K562 (cell line): Measurements from ENCODE around the gene UPK2. TPM values are rescaled to one million over a fixed set of nuclear protein-coding genes. Genes with fewer than 3 reads are reported as not detected.
A peak's percentile ranks its signal among the peaks of the same experiment; 100 is the strongest.

Source experiments
- ATAC-seq: fragments of 200-7000 bp; cut with Tn5 transposase; 3 replicates; pipeline ENCODE4 v1.9.1; 2020; ENCODE audit warnings: moderate library complexity
- BruUV-seq: library from RNA; stranded (reverse); fragments of 400-500 nt; replicated peaks from 2 replicates; lab custom pipeline; 2021; lab: Mats Ljungman, UMichigan
- CTCF ChIA-PET: fragments of 300-600 bp; formaldehyde crosslinking; extraction: SDS; loops from one replicate; lab custom pipeline; 2021; ENCODE audit warnings: low intra/inter-chr PET ratio; lab: Yijun Ruan, JAX
- POLR2A ChIA-PET: fragments of 300-600, 350-650 bp; sonication (Branson Sonifier 250); formaldehyde crosslinking; extraction: SDS; loops from one replicate; lab custom pipeline; 2021; ENCODE audit warnings: antibody characterized with exemption, inconsistent platforms; lab: Yijun Ruan, JAX
- DNase-seq, 4 experiments: peaks; one replicate each; pipeline versions ENCODE4 v3.0.0 to v3.0.0-alpha.2; 2011 to 2018; ENCODE audit warnings: low spot score in 3 of 4, mixed read lengths in 3 of 4; ENCODE audit errors: extremely low read depth in 1 of 4
- FAIRE-seq: peaks from 2 replicates; lab custom pipeline; 2011; peaks lifted over from hg19 to GRCh38; lab: Jason Lieb, UNC
- H2AFZ ChIP-seq: 2 replicates; pipeline ENCODE4 v1.6.0; 2011; ENCODE audit warnings: low read depth, low read length, control low read depth, inconsistent platforms
- H3K27ac ChIP-seq: fragments of 200-600 bp; 3 replicates; pipeline ENCODE4 v1.8.0; 2011; ENCODE audit warnings: low read depth, mild to moderate bottlenecking, control low read depth, inconsistent platforms, low read length, moderate library complexity, mixed read lengths; ENCODE audit errors: extremely low read depth
- H3K27me3 ChIP-seq, 2 experiments: fragments of 300-600 bp in 1 of 2; 2 replicates in 1 of 2; 3 replicates in 1 of 2; pipeline versions ENCODE4 v1.6.0 to v1.8.0; 2011; ENCODE audit warnings: inconsistent platforms in 2 of 2, low read length in 2 of 2, mild to moderate bottlenecking in 1 of 2, mixed read lengths in 1 of 2, moderate library complexity in 1 of 2; ENCODE audit not compliant: control insufficient read depth in 2 of 2, insufficient read depth in 2 of 2
- H3K36me3 ChIP-seq: fragments of 300-600 bp; 3 replicates; pipeline ENCODE4 v1.8.0; 2011; ENCODE audit warnings: mild to moderate bottlenecking, low read length, inconsistent platforms; ENCODE audit not compliant: control insufficient read depth, insufficient read depth
- H3K4me1 ChIP-seq, 2 experiments: fragments of 200-600 bp in 1 of 2; replicated peaks in 1 of 2; 2 replicates in 1 of 2; 3 replicates in 1 of 2; pipeline versions ENCODE4 v1.5.1 to v1.8.0; 2011; ENCODE audit warnings: inconsistent platforms in 2 of 2, low read length in 2 of 2, mild to moderate bottlenecking in 1 of 2, mixed read lengths in 1 of 2, moderate library complexity in 1 of 2; ENCODE audit not compliant: control insufficient read depth in 2 of 2, insufficient read depth in 2 of 2
- H3K4me2 ChIP-seq: 2 replicates; pipeline ENCODE4 v1.6.1; 2011; ENCODE audit warnings: low read length, control low read depth, inconsistent platforms, mixed read lengths; ENCODE audit not compliant: insufficient read depth
- H3K4me3 ChIP-seq: fragments of 200-600 bp; sonication (generic), shearing (Covaris generic); 2 replicates; pipeline ENCODE4 v1.5.1; 2016; ENCODE audit warnings: control low read depth, inconsistent platforms
- H3K79me2 ChIP-seq: fragments of 200-600 bp; 3 replicates; pipeline ENCODE4 v1.8.0; 2011; ENCODE audit warnings: low read length, inconsistent platforms; ENCODE audit not compliant: control insufficient read depth, insufficient read depth
- H3K9ac ChIP-seq, 2 experiments: 2 replicates each; pipeline versions ENCODE4 v1.6.0 to v1.6.1; 2011; ENCODE audit warnings: low read depth in 2 of 2, low read length in 2 of 2, control low read depth in 1 of 2, inconsistent platforms in 1 of 2, mild to moderate bottlenecking in 1 of 2, mixed read lengths in 1 of 2; ENCODE audit not compliant: insufficient read depth in 1 of 2
- H3K9me1 ChIP-seq: one replicate; pipeline ENCODE4 v1.6.0; 2011; ENCODE audit warnings: inconsistent platforms, mild to moderate bottlenecking, low read length, moderate library complexity; ENCODE audit not compliant: control insufficient read depth, insufficient read depth
- H3K9me3 ChIP-seq: replicated peaks from 2 replicates; pipeline ENCODE4 v1.5.1; 2011; ENCODE audit warnings: low read depth, low read length, inconsistent platforms; ENCODE audit not compliant: control insufficient read depth, insufficient read depth
- H4K20me1 ChIP-seq: replicated peaks from 2 replicates; pipeline ENCODE4 v1.6.1; 2011; ENCODE audit warnings: low read length, inconsistent platforms, mixed read lengths; ENCODE audit not compliant: control insufficient read depth, insufficient read depth
- BRCA1 ChIP-seq, 2 experiments: fragments of 450-650 bp in 1 of 2; sonication (generic) in 1 of 2; formaldehyde crosslinking in 1 of 2; IDR thresholded peaks; 2 replicates each; pipeline versions ENCODE4 v1.5.0 to v1.6.1; 2017 to 2020; ENCODE audit warnings: mild to moderate bottlenecking in 1 of 2, missing genetic modification reagents in 1 of 2
- CBFA2T2 ChIP-seq: fragments of 450-650 bp; conservative IDR thresholded peaks from 2 replicates; pipeline ENCODE4 v1.6.1; 2017; ENCODE audit warnings: mild to moderate bottlenecking
- KAT7 ChIP-seq: sonication (generic); formaldehyde crosslinking; IDR thresholded peaks from 2 replicates; pipeline ENCODE4 v1.8.0; 2022; ENCODE audit warnings: missing genetic modification reagents, mild to moderate bottlenecking, borderline replicate concordance
- KLF1 ChIP-seq: fragments of 450-650 bp; IDR thresholded peaks from 2 replicates; pipeline ENCODE4 v1.6.1; 2016; ENCODE audit warnings: missing genetic modification characterization, missing compliant biosample characterization
- RBM34 ChIP-seq: fragments of 200-400 bp; formaldehyde crosslinking; IDR thresholded peaks from 2 replicates; pipeline ENCODE4 v1.6.1; 2018; ENCODE audit warnings: low read length, borderline replicate concordance; ENCODE audit not compliant: insufficient read depth
- RBM39 ChIP-seq: fragments of 200-400 bp; formaldehyde crosslinking; optimal IDR thresholded peaks from 2 replicates; pipeline ENCODE3; 2018; ENCODE audit warnings: low read depth, low read length
- SAP30 ChIP-seq: fragments of 200-600 bp; sonication (generic); IDR thresholded peaks from 2 replicates; pipeline ENCODE4 v1.6.1; 2012; ENCODE audit warnings: borderline replicate concordance, low read depth, mild to moderate bottlenecking, moderate library complexity, low read length, control low read depth, inconsistent platforms; ENCODE audit not compliant: insufficient read depth, poor library complexity, severe bottlenecking
- SIN3B ChIP-seq: fragments of 450-650 bp; IDR thresholded peaks from 2 replicates; pipeline ENCODE4 v1.6.1; 2017; ENCODE audit warnings: low read depth, mild to moderate bottlenecking, moderate library complexity
- SP1 ChIP-seq: sonication (generic); formaldehyde crosslinking; IDR thresholded peaks from 2 replicates; pipeline ENCODE4 v1.8.1; 2022; ENCODE audit warnings: mild to moderate bottlenecking, missing genetic modification reagents
- SPI1 ChIP-seq: IDR thresholded peaks from 2 replicates; pipeline ENCODE4 v1.6.1; 2011; ENCODE audit warnings: low read depth, low read length, control low read depth, borderline replicate concordance
- TSC22D4 ChIP-seq: fragments of 450-650 bp; IDR thresholded peaks from 2 replicates; pipeline ENCODE4 v1.6.1; 2016; ENCODE audit warnings: missing genetic modification characterization, missing biosample characterization, control low read depth
- YY1 ChIP-seq, 3 experiments: IDR thresholded peaks; 2 replicates each; pipeline ENCODE4 v1.6.1; 2011; ENCODE audit warnings: low read length in 2 of 3, mild to moderate bottlenecking in 2 of 3, moderate library complexity in 2 of 3, borderline replicate concordance in 1 of 3, control low read depth in 1 of 3, low read depth in 1 of 3; ENCODE audit not compliant: insufficient read depth in 3 of 3, insufficient replicate concordance in 2 of 3, control insufficient read depth in 1 of 3, insufficient read length in 1 of 3; ENCODE audit errors: extremely low read depth in 1 of 3
- ZFP1 ChIP-seq: fragments of 450-650 bp; formaldehyde crosslinking; IDR thresholded peaks from 2 replicates; pipeline ENCODE4 v1.4.0; 2020; ENCODE audit warnings: mild to moderate bottlenecking, mixed read lengths
- ZNF12 ChIP-seq: sonication (generic); formaldehyde crosslinking; IDR thresholded peaks from 2 replicates; pipeline ENCODE4 v1.4.0; 2020; ENCODE audit warnings: mild to moderate bottlenecking, missing genetic modification reagents
- ZNF324 ChIP-seq: fragments of 250-450 bp; sonication (Bioruptor Pico); IDR thresholded peaks from 2 replicates; pipeline ENCODE4 v1.4.0; 2020; ENCODE audit warnings: mild to moderate bottlenecking
- ZNF766 ChIP-seq: fragments of 200-800 bp; sonication (Bioruptor generic); conservative IDR thresholded peaks from 2 replicates; pipeline ENCODE4 v1.6.1; 2016; ENCODE audit warnings: missing genetic modification characterization, missing compliant biosample characterization
- ZNF785 ChIP-seq: fragments of 250-450 bp; sonication (Bioruptor Pico); IDR thresholded peaks from 2 replicates; pipeline ENCODE4 v1.4.0; 2020; ENCODE audit warnings: mild to moderate bottlenecking
- ZZZ3 ChIP-seq: fragments of 450-650 bp; IDR thresholded peaks from 2 replicates; pipeline ENCODE4 v1.6.1; 2016; ENCODE audit warnings: antibody characterized with exemption, mild to moderate bottlenecking, moderate library complexity
- WGBS: fragments of 100-300 bp; shearing (Covaris generic); methylation state at CpG from one replicate; pipeline ENCODE4 v1.1.6; 2016; ENCODE audit warnings: low coverage, mixed read lengths; ENCODE audit not compliant: insufficient coverage; ENCODE audit errors: missing lambda C conversion rate; 5-methylcytosine and 5-hydroxymethylcytosine counted together
- in situ Hi-C: fragments of 300-500 bp; cut with MboI; formaldehyde crosslinking; loops from 4 replicates; pipeline ENCODE4 v1.15.0; 2018; ENCODE audit warnings: inconsistent platforms, mixed read lengths
- intact Hi-C: fragments of 100-400 bp; cut with micrococcal nuclease; formaldehyde crosslinking; loops from 2 replicates; pipeline ENCODE4 v1.14.2; 2022
- polyA plus RNA-seq, 8 experiments: library from polyadenylated mRNA; depleted of rRNA in 4 of 8; stranded (reverse) in 5 of 8; unstranded in 3 of 8; fragments of >200 nt; fragmentation: Nextera tagmentation in 2 of 8; fragmentation: Illumina TruSeq in 1 of 8; extraction: Ambion mirVana in 2 of 8; extraction: Trizol in 1 of 8; gene quantifications; 2 replicates each; pipeline versions ENCODE4 v1.2.1 to v1.2.3, GENCODE V29; 2011 to 2014; ENCODE audit warnings: inconsistent platforms in 1 of 8, missing spikeins in 1 of 8
- total RNA-seq, 7 experiments: library from RNA; depleted of rRNA in 6 of 7; stranded (reverse); fragments of >200 nt in 6 of 7; fragmentation: Illumina TruSeq in 2 of 7; extraction: Trizol in 2 of 7; gene quantifications; 2 replicates each; pipeline versions ENCODE4 v1.2.1 to v1.2.3, GENCODE V29; 2011 to 2021; ENCODE audit warnings: low replicate concordance in 1 of 7
- TF ChIP-seq, protein P1 (sequence below): fragments of 450-650 bp; formaldehyde crosslinking; conservative IDR thresholded peaks from 2 replicates; pipeline ENCODE4 v1.4.0; 2022; ENCODE audit warnings: mild to moderate bottlenecking, missing genetic modification characterization
- TF ChIP-seq, protein P2 (sequence below): fragments of 250-450 bp; sonication (Bioruptor Pico); IDR thresholded peaks from 2 replicates; pipeline ENCODE4 v1.6.1; 2021; ENCODE audit warnings: mild to moderate bottlenecking

Gene UPK2
- total and polyA plus RNA-seq, 9 of the 15 experiments (the other 6 are each of a cell fraction or from before 2014, with no cell fraction given): not detected

- DNase-seq (no peak), ATAC-seq (no peak), FAIRE-seq (no peak)
- Histone ChIP-seq H3K9me1 (peaks cover 5% of the 10 kb centered on the region), H3K9me3 (no peaks in the 10 kb centered on the region; the same call in 1 of the 2 replicates), H3K4me3 (no peak overlapping the region), H4K20me1 (no peaks in the 10 kb centered on the region), H3K27me3 (no peaks in the 10 kb centered on the region; a peak in 1 of 5 replicates), H3K4me1 (peaks cover 65 to 85% of the 10 kb centered on the region in 2 experiments), H3K9ac (peak overlapping the region in 1 of 2 experiments; percentile 38; a peak in 2 of 4 replicates), H3K27ac (peak overlapping the region; percentile 37; the same call in 2 of the 3 replicates), H3K4me2 (no peak overlapping the region), H2AFZ (no peak overlapping the region), H3K79me2 (peaks cover 48% of the 10 kb centered on the region), H3K36me3 (no peaks in the 10 kb centered on the region)
- no peak for TF ChIP-seq TSC22D4
- TF ChIP-seq, protein P1, sequence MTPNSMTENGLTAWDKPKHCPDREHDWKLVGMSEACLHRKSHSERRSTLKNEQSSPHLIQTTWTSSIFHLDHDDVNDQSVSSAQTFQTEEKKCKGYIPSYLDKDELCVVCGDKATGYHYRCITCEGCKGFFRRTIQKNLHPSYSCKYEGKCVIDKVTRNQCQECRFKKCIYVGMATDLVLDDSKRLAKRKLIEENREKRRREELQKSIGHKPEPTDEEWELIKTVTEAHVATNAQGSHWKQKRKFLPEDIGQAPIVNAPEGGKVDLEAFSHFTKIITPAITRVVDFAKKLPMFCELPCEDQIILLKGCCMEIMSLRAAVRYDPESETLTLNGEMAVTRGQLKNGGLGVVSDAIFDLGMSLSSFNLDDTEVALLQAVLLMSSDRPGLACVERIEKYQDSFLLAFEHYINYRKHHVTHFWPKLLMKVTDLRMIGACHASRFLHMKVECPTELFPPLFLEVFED (CRISPR knock-in tag): no peak
- TF ChIP-seq ZFP1 (CRISPR knock-in tag): no peak
- TF ChIP-seq RBM34: no peak
- TF ChIP-seq ZNF12 (CRISPR knock-in tag): no peak
- no peak for TF ChIP-seq SIN3B
- TF ChIP-seq, protein P2, sequence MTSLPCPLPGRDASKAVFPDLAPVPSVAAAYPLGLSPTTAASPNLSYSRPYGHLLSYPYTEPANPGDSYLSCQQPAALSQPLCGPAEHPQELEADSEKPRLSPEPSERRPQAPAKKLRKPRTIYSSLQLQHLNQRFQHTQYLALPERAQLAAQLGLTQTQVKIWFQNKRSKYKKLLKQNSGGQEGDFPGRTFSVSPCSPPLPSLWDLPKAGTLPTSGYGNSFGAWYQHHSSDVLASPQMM (CRISPR knock-in tag): no peak
- TF ChIP-seq RBM39: no peak
- TF ChIP-seq ZNF766 (CRISPR knock-in tag): no peak
- TF ChIP-seq ZNF785: no peak
- TF ChIP-seq SAP30: no peak
- TF ChIP-seq BRCA1 (IDR thresholded peaks at IDR 0.05): no peak
- no peak for TF ChIP-seq BRCA1 (CRISPR knock-in tag; IDR thresholded peaks at IDR 0.05)
- TF ChIP-seq ZNF324 (CRISPR knock-in tag): no peak
- no peak for TF ChIP-seq SP1 (CRISPR knock-in tag)
- no peak for TF ChIP-seq KLF1 (tag)
- no peak for TF ChIP-seq SPI1
- TF ChIP-seq YY1 (IDR thresholded peaks at IDR 0.05; ENCODE audit: borderline replicate concordance in 1 of 3, control insufficient read depth in 1 of 3, extremely low read depth in 1 of 3, insufficient read depth in 3 of 3, insufficient read length in 1 of 3, insufficient replicate concordance in 2 of 3, low read depth in 1 of 3, low read length in 2 of 3): no peak
- TF ChIP-seq ZZZ3: no peak
- no peak for TF ChIP-seq CBFA2T2
- no peak for TF ChIP-seq KAT7 (CRISPR knock-in tag)
- 82% methylated on average over 9 of the region's 15 CpGs for WGBS
- in situ Hi-C loops: no loop called here
- BruUV-seq: no TSS peak
- intact Hi-C loops: loop anchor here (5.0 kb wide), 2 partner anchors 188 to 403 kb away; partner anchors contain the start of genes DPAGT1 and MCAM
- CTCF ChIA-PET: no interaction called here
- POLR2A ChIA-PET: interaction anchor here (0.6 to 4.5 kb wide), 4 partner anchors 9 to 124 kb away, joined by 3 to 16 read pairs (median 5); partner anchors contain the start of gene BCL9L
Observed at GRCh38 chr11:118914178-118914918, 41.8 kb upstream of the UPK2 start.
